Measurements from ENCODE around the gene RAE1. TPM values are rescaled to one million over a fixed set of nuclear protein-coding genes. Genes with fewer than 3 reads are reported as not detected.
"Not testable (repeated sequence)": the region's sequence is repeated elsewhere in the genome, so short reads cannot be mapped to it uniquely, and the experiment has no call there.

RAE1 gene
- polyA plus RNA-seq, 1 donor = 22.9 TPM

- DNase-seq (ENCODE audit: low read depth) = no peak
Observed at GRCh38 chr20:57326667-57327455, 24.2 kb upstream of the RAE1 start.

GRCh38 chr20:57327820-57328219 is 23.2 kb upstream of the RAE1 start:
- DNase-seq (ENCODE audit: low read depth) = no peak

- DNase-seq (ENCODE audit: low read depth) = no peak
Observed at GRCh38 chr20:57329608-57330221, 21.3 kb upstream of the RAE1 start, which contains the start of gene SPO11. Gene SPO11, plus strand, starts transcription at chr20:57329803. Its CDS starts 65 bp downstream, at chr20:57329868.

- DNase-seq (ENCODE audit: low read depth) = no peak
Observed at GRCh38 chr20:57330998-57331397, 20.1 kb upstream of the RAE1 start.

- no peak for DNase-seq (ENCODE audit: low read depth)
Observed at GRCh38 chr20:57332105-57333089, 18.7 kb upstream of the RAE1 start.

- DNase-seq (ENCODE audit: low read depth) = peak; percentile 17
Observed at GRCh38 chr20:57335392-57335791, 15.7 kb upstream of the RAE1 start.

GRCh38 chr20:57341663-57342062 is 9.4 kb upstream of the RAE1 start:
- DNase-seq (ENCODE audit: low read depth) = no peak

GRCh38 chr20:57342829-57343228 is 8.2 kb upstream of the RAE1 start:
- DNase-seq (ENCODE audit: low read depth) = no peak

GRCh38 chr20:57346477-57346876 is 4.6 kb upstream of the RAE1 start:
- peak; percentile 52 for DNase-seq (ENCODE audit: low read depth)

- DNase-seq (ENCODE audit: low read depth) = no peak
Observed at GRCh38 chr20:57347393-57347792, 3.7 kb upstream of the RAE1 start.

GRCh38 chr20:57348200-57348921 is 2.7 kb upstream of the RAE1 start:
- not testable (repeated sequence) for DNase-seq (ENCODE audit: low read depth)

- not testable (repeated sequence) for DNase-seq (ENCODE audit: low read depth)
Observed at GRCh38 chr20:57348922-57349574, 2.0 kb upstream of the RAE1 start.

GRCh38 chr20:57350081-57350710 is 859 bp upstream of the RAE1 start:
- DNase-seq (ENCODE audit: low read depth) = no peak

- not testable (repeated sequence) for DNase-seq (ENCODE audit: low read depth)
Observed at GRCh38 chr20:57350726-57351041, 371 bp upstream of the RAE1 start.

- DNase-seq (ENCODE audit: low read depth) = no peak
Observed at GRCh38 chr20:57352305-57352704, 1.2 kb downstream of the RAE1 start.

GRCh38 chr20:57353351-57353750 is 2.3 kb downstream of the RAE1 start:
- DNase-seq (ENCODE audit: low read depth) = no peak

GRCh38 chr20:57361517-57361916 is 10.5 kb downstream of the RAE1 start:
- DNase-seq (ENCODE audit: low read depth) = no peak

- no peak for DNase-seq (ENCODE audit: low read depth)
Observed at GRCh38 chr20:57364451-57364850, 13.4 kb downstream of the RAE1 start.

GRCh38 chr20:57369596-57369995 is 18.5 kb downstream of the RAE1 start:
- no peak for DNase-seq (ENCODE audit: low read depth)

- no peak for DNase-seq (ENCODE audit: low read depth)
Observed at GRCh38 chr20:57370316-57370715, 19.3 kb downstream of the RAE1 start.
